Caco-2 (cell line): ENCODE measurements around the gene PMEL. TPM values are rescaled to one million over a fixed set of nuclear protein-coding genes. Genes with fewer than 3 reads are reported as not detected.
"Not testable (repeated sequence)": the region's sequence is repeated elsewhere in the genome, so short reads cannot be mapped to it uniquely, and the experiment has no call there.

Experiments used
- BruUV-seq: library from RNA; stranded (reverse); fragments of 400-500 nt; replicated peaks from 2 replicates; lab custom pipeline; 2021; lab: Mats Ljungman, UMichigan
- CTCF ChIA-PET: fragments of 300-600 bp; sonication (Branson Sonifier 250); formaldehyde crosslinking; loops from one replicate; lab custom pipeline; 2022; ENCODE audit warnings: antibody characterized with exemption; lab: Charles Lee
- POLR2A ChIA-PET: fragments of 300-600 bp; sonication (Branson Sonifier 250); formaldehyde crosslinking; loops from one replicate; lab custom pipeline; 2022; ENCODE audit warnings: antibody characterized with exemption; lab: Charles Lee
- DNase-seq, 2 experiments: peaks; one replicate each; pipeline versions ENCODE4 v3.0.0 to v3.0.0-alpha.2; 2020 to 2022
- H3K27me3 ChIP-seq: replicated peaks from 2 replicates; pipeline ENCODE4 v1.6.0; 2011; ENCODE audit warnings: low read length; ENCODE audit not compliant: control insufficient read depth, insufficient read depth
- H3K36me3 ChIP-seq: 2 replicates; pipeline ENCODE4 v1.5.1; 2011; ENCODE audit warnings: low read length; ENCODE audit not compliant: control insufficient read depth, insufficient read depth
- H3K4me1 ChIP-seq: fragments of 250-450 bp; sonication (Bioruptor Pico); 2 replicates; pipeline ENCODE4 v1.5.1; 2020; ENCODE audit warnings: mild to moderate bottlenecking
- H3K4me3 ChIP-seq: 2 replicates; pipeline ENCODE4 v1.5.1; 2011; ENCODE audit warnings: low read depth, mild to moderate bottlenecking, control low read depth, low read length
- H3K9me3 ChIP-seq: fragments of 250-450 bp; sonication (Bioruptor Pico); 2 replicates; pipeline ENCODE4 v1.5.1; 2020; ENCODE audit warnings: mild to moderate bottlenecking, moderate library complexity
- H3K27ac Mint-ChIP-seq: one replicate; pipeline ENCODE4 v1.8.0; 2022; ENCODE audit warnings: mixed read lengths; ENCODE audit not compliant: unreplicated experiment
- H3K27me3 Mint-ChIP-seq: one replicate; pipeline ENCODE4 v1.8.0; 2022; ENCODE audit warnings: mixed read lengths; ENCODE audit not compliant: insufficient read depth, unreplicated experiment
- H3K36me3 Mint-ChIP-seq: one replicate; pipeline ENCODE4 v1.8.0; 2022; ENCODE audit warnings: mild to moderate bottlenecking, mixed read lengths; ENCODE audit not compliant: insufficient read depth, unreplicated experiment
- H3K4me1 Mint-ChIP-seq: one replicate; pipeline ENCODE4 v1.8.0; 2022; ENCODE audit warnings: low read depth, mixed read lengths; ENCODE audit not compliant: unreplicated experiment
- H3K4me3 Mint-ChIP-seq: one replicate; pipeline ENCODE4 v1.8.0; 2022; ENCODE audit warnings: mild to moderate bottlenecking, moderate library complexity, mixed read lengths; ENCODE audit not compliant: unreplicated experiment
- H3K9me3 Mint-ChIP-seq: one replicate; pipeline ENCODE4 v1.8.0; 2022; ENCODE audit warnings: mixed read lengths; ENCODE audit not compliant: unreplicated experiment
- CTCF ChIP-seq, 2 experiments: fragments of 200-600 bp in 1 of 2; IDR thresholded peaks; 1 replicate in 1 of 2; 2 replicates in 1 of 2; pipeline versions ENCODE4 v1.5.1 to v1.8.0; 2011 to 2022; ENCODE audit warnings: antibody characterized with exemption in 1 of 2, control low read depth in 1 of 2, inconsistent platforms in 1 of 2, low read depth in 1 of 2, low read length in 1 of 2, mild to moderate bottlenecking in 1 of 2, moderate library complexity in 1 of 2; ENCODE audit not compliant: insufficient read depth in 1 of 2, severe bottlenecking in 1 of 2, unreplicated experiment in 1 of 2
- intact Hi-C: fragments of 100-400 bp; cut with micrococcal nuclease; formaldehyde crosslinking; loops from one replicate; pipeline ENCODE4 v1.10.0; 2022; ENCODE audit not compliant: unreplicated experiment
- total RNA-seq: library from RNA; stranded (reverse); gene quantifications from 2 replicates; pipeline ENCODE4 v1.2.3, GENCODE V29; 2022

The PMEL gene
- total RNA-seq, 1 experiment from 2014 or later: 9.7 TPM

GRCh38 chr12:55982319-55982936, 16.6 kb upstream of the PMEL start:
- POLR2A ChIA-PET: interaction anchor here (1.4 kb wide), 2 partner anchors 8 to 9 kb away, joined by 5 to 7 read pairs; partner anchors contain the start of gene RAB5B

DNA sequence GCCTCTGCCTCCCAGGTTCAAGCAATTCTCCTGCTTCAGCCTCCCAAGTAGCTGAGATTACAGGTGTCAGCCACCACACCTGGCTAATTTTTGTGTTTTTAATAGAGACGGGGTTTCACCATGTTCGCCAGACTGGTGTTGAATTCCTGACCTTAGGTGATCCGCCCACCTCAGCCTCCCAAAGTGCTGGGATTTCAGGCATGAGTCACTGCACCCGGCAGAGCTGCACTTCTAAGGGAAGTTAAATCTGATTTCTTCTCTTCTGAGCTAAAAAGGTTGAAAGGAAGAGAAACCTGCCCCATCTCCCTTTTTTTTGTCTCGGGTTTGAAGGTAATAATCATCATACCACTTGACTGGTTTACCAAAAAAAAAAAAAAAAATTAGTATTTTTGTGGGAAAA, 16.0 kb upstream of the PMEL start:
- DNase-seq, H3K4me1 ChIP-seq, intact Hi-C loops, H3K9me3 ChIP-seq, H3K9me3 Mint-ChIP-seq, H3K36me3 ChIP-seq, H3K4me3 Mint-ChIP-seq, H3K4me3 ChIP-seq, H3K27ac Mint-ChIP-seq, BruUV-seq, H3K27me3 Mint-ChIP-seq, H3K4me1 Mint-ChIP-seq, H3K27me3 ChIP-seq: not testable (repeated sequence)
- H3K36me3 Mint-ChIP-seq: peaks cover 65% of the 10 kb centered on the region
- ChIA-PET POLR2A (interaction anchor here (1.4 kb wide), 1 partner anchor 8 kb away, joined by 7 read pairs; the partner anchor contains the start of gene RAB5B), CTCF (interaction anchor here (0.7 to 1.3 kb wide), 5 partner anchors 8 to 50 kb away, joined by 3 to 5 read pairs (median 4); partner anchors contain the start of genes RAB5B and SUOX)

More at GRCh38 chr12:55982319-55982936, 16.6 kb upstream of the PMEL start:
- Mint-ChIP-seq H3K36me3 (peaks cover 68% of the 10 kb centered on the region), H3K4me1 (no peaks in the 10 kb centered on the region), H3K27me3 (no peaks in the 10 kb centered on the region), H3K9me3 (no peaks in the 10 kb centered on the region), H3K27ac (no peak overlapping the region), H3K4me3 (no peak overlapping the region)
- no peak for DNase-seq
- CTCF ChIA-PET: interaction anchor here (0.7 to 2.5 kb wide), 5 partner anchors 9 to 28 kb away, joined by 3 to 9 read pairs (median 4); partner anchors contain the start of genes RAB5B and SUOX
- intact Hi-C loops: no loop called here
- H3K9me3 ChIP-seq: no peaks in the 10 kb centered on the region
- H3K27me3 ChIP-seq: no peaks in the 10 kb centered on the region
- H3K4me3 ChIP-seq: no peak overlapping the region
- TF ChIP-seq CTCF (IDR thresholded peaks at IDR 0.05; ENCODE audit: insufficient read depth in 1 of 2, low read depth in 1 of 2, low read length in 1 of 2, severe bottlenecking in 1 of 2, unreplicated experiment in 1 of 2): no peak
- BruUV-seq: no TSS peak
- H3K36me3 ChIP-seq: peaks cover 1% of the 10 kb centered on the region; the same call in 1 of the 2 replicates
- H3K4me1 ChIP-seq: no peaks in the 10 kb centered on the region

- TF ChIP-seq CTCF (IDR thresholded peaks at IDR 0.05; ENCODE audit: insufficient read depth in 1 of 2, low read depth in 1 of 2, low read length in 1 of 2, severe bottlenecking in 1 of 2, unreplicated experiment in 1 of 2): no peak
- Histone ChIP-seq H3K9me3 (no peaks in the 10 kb centered on the region), H3K27me3 (no peaks in the 10 kb centered on the region), H3K4me3 (no peak overlapping the region), H3K4me1 (peaks cover 5% of the 10 kb centered on the region; the same call in 1 of the 2 replicates), H3K36me3 (peaks cover 2% of the 10 kb centered on the region; the same call in 1 of the 2 replicates)
- no peak overlapping the region for H3K4me3 Mint-ChIP-seq
- H3K27ac Mint-ChIP-seq: no peak overlapping the region
- H3K27me3 Mint-ChIP-seq: no peaks in the 10 kb centered on the region
- CTCF ChIA-PET: no interaction called here
- DNase-seq: no peak
- peaks cover 46% of the 10 kb centered on the region for H3K36me3 Mint-ChIP-seq
- POLR2A ChIA-PET: no interaction called here
- H3K9me3 Mint-ChIP-seq: no peaks in the 10 kb centered on the region
- intact Hi-C loops: no loop called here
- no TSS peak for BruUV-seq
- H3K4me1 Mint-ChIP-seq: peaks cover 6% of the 10 kb centered on the region
Measured at GRCh38 chr12:55979069-55979468, 13.2 kb upstream of the PMEL start.
